Right lobe of liver (tissue), 6 donors: ENCODE data around the gene KCMF1. TPM values are rescaled to one million over a fixed set of nuclear protein-coding genes. Genes with fewer than 3 reads are reported as not detected.

Experiments used
- ATAC-seq, 4 donors: fragments of 200-7000 bp; cut with Tn5 transposase; one replicate each; pipeline ENCODE4 v1.9.1; 2020; ENCODE audit warnings: mild to moderate bottlenecking in 4 of 4, moderate library complexity in 4 of 4
- DNase-seq, 3 donors: peaks; one replicate each; pipeline ENCODE4 v3.0.0-alpha.2; 2020
- H3K27ac ChIP-seq, 3 donors: fragments of 200-600 bp; one replicate each; pipeline ENCODE4 v1.8.0; 2022
- H3K27me3 ChIP-seq, 2 donors: fragments of 200-600 bp; one replicate each; pipeline ENCODE4 v1.8.0; 2022
- H3K36me3 ChIP-seq, 4 donors: fragments of 200-600 bp; sonication (generic) in 1 of 4; one replicate each; pipeline versions ENCODE4 v1.5.1 to v1.8.0; 2017 to 2022; ENCODE audit warnings: control low read depth in 1 of 4
- H3K4me1 ChIP-seq, 4 donors: fragments of 200-600 bp; sonication (generic) in 1 of 4; one replicate each; pipeline versions ENCODE4 v1.5.1 to v1.8.0; 2017 to 2022; ENCODE audit warnings: control low read depth in 1 of 4
- H3K4me3 ChIP-seq, 3 donors: fragments of 200-600 bp; one replicate each; pipeline ENCODE4 v1.8.0; 2022
- H3K9me3 ChIP-seq, 4 donors: fragments of 200-600 bp; sonication (generic) in 1 of 4; one replicate each; pipeline versions ENCODE4 v1.5.1 to v1.8.0; 2017 to 2022; ENCODE audit warnings: control low read depth in 1 of 4
- POLR2A ChIP-seq: fragments of 450-650 bp; IDR thresholded peaks from one replicate; pipeline ENCODE4 v1.6.1; 2017; ENCODE audit warnings: antibody characterized with exemption, mild to moderate bottlenecking
- WGBS: methylation state at CpG from one replicate; pipeline ENCODE4 v1.1.6; 2018; ENCODE audit warnings: low coverage, low lambda C conversion rate; ENCODE audit not compliant: insufficient coverage; ENCODE audit errors: missing lambda C conversion rate; 5-methylcytosine and 5-hydroxymethylcytosine counted together
- intact Hi-C, 2 donors: fragments of 100-400 bp; cut with DNase I; formaldehyde crosslinking; loops; one replicate each; pipeline versions ENCODE4 v1.11.2 to v1.14.1; 2022
- total RNA-seq, 6 experiments: library from RNA; depleted of rRNA in 2 of 6; stranded (reverse); fragments of >200 nt in 2 of 6; fragmentation: NEBNext Ultra II Directional in 3 of 6; extraction: Animal tissue kit (Norgen Biotek cat#: 25700) in 3 of 6; gene quantifications; one replicate each; pipeline versions ENCODE4 v1.1.0 to v1.2.4, GENCODE V29; 2016 to 2023
- TF ChIP-seq, protein P1 (sequence below), 4 donors: fragments of 200-600 bp in 3 of 4; fragments of 450-650 bp in 1 of 4; IDR thresholded peaks; one replicate each; pipeline versions ENCODE4 v1.5.1 to v1.8.0; 2016 to 2022; ENCODE audit warnings: antibody characterized with exemption in 4 of 4, mild to moderate bottlenecking in 2 of 4
- donor health status: DM: no; HTN: yes; CAD: no.
- donor health status: DM: no; HTN: no; CAD: no.
- donor health status: DM: no; HTN: no; CAD: no.
- donor health status: DM: no; HTN: yes; CAD: no.
- donor health status: DM: no; HTN: yes; CAD: no.

Gene KCMF1
- total RNA-seq, 6 experiments from 2014 or later: 28.6 to 45.3 (median 35.4) TPM

DNA sequence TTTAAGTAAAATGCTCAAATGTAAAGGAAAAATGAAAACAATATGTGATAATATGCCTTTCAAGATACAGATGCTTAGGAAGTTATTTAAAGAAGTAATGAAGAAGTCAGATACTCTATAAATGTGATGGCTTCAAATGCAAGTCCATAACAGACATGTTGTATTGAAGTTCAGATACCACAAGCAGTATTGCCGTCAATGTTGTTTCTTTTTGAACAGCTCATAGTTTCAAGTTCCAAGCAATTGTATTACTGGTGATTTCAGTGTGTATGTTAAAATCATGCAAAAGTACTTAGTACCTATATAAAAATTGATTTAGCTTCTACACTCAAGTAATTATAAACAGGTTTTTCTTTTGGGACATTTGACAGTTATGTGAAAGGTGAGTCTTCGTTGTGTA lies 24.9 kb downstream of the KCMF1 start:
- intact Hi-C loops: no loop called here
- H3K27ac ChIP-seq: no peak overlapping the region
- no peaks in the 10 kb centered on the region for H3K36me3 ChIP-seq
- H3K27me3 ChIP-seq: no peaks in the 10 kb centered on the region
- WGBS: 80% methylated on average over 2 of the region's 2 CpGs
- no peaks in the 10 kb centered on the region for H3K9me3 ChIP-seq
- H3K4me1 ChIP-seq: peaks cover 0 to 15% (median 0%) of the 10 kb centered on the region in 4 donors
- TF ChIP-seq, protein P1, sequence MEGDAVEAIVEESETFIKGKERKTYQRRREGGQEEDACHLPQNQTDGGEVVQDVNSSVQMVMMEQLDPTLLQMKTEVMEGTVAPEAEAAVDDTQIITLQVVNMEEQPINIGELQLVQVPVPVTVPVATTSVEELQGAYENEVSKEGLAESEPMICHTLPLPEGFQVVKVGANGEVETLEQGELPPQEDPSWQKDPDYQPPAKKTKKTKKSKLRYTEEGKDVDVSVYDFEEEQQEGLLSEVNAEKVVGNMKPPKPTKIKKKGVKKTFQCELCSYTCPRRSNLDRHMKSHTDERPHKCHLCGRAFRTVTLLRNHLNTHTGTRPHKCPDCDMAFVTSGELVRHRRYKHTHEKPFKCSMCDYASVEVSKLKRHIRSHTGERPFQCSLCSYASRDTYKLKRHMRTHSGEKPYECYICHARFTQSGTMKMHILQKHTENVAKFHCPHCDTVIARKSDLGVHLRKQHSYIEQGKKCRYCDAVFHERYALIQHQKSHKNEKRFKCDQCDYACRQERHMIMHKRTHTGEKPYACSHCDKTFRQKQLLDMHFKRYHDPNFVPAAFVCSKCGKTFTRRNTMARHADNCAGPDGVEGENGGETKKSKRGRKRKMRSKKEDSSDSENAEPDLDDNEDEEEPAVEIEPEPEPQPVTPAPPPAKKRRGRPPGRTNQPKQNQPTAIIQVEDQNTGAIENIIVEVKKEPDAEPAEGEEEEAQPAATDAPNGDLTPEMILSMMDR (IDR thresholded peaks at IDR 0.05): no peak
- no peak for TF ChIP-seq POLR2A
- no peak for ATAC-seq
- no peak for DNase-seq
- no peak overlapping the region for H3K4me3 ChIP-seq

DNA sequence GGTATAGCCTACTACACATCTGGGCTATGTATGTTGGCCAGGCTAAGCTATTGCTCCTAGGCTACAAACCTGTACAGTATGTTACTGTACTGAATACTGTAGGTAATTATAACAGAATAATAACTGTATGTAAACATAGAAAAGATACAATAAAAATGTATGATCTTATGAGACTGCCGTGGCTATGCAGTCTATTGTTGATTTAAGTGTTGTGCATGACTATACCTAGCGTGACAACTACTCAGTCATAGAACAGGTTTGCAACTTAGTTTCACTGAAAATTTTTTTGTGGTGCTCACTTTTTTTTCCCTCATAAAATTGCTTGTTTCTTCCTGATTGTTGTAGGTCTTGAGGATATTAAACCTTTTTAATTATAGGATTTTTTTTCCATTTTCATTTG lies 25.9 kb downstream of the KCMF1 start:
- intact Hi-C loops: no loop called here

DNA sequence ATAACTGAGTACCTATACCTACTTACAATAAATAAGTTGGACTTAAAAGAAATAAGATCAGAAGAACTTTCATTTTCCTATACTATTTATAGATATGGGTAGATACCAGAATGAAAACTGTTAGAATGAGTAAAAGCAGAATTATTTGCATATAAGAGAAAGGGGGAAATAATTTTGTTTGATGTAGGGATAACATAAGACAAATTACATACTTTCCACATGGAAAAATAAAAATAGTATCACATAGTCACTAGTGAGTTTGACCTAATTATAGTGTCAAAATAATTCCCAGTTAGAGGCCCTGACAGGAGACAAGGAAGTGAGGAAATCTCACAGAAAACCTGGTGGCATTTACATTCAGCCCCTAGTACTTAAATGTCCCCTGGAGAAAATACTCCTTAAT lies 28.6 kb downstream of the KCMF1 start:
- no peaks in the 10 kb centered on the region for H3K9me3 ChIP-seq
- no peak overlapping the region for H3K27ac ChIP-seq
- H3K27me3 ChIP-seq: no peaks in the 10 kb centered on the region
- intact Hi-C loops: no loop called here
- H3K4me1 ChIP-seq: no peaks in the 10 kb centered on the region
- no peaks in the 10 kb centered on the region for H3K36me3 ChIP-seq
- no peak for DNase-seq
- H3K4me3 ChIP-seq: no peak overlapping the region
- no peak for ATAC-seq
- no peak for TF ChIP-seq POLR2A
- TF ChIP-seq, protein P1 (IDR thresholded peaks at IDR 0.05): no peak

More for the DNA sequence above, 25.9 kb downstream of the KCMF1 start:
- Histone ChIP-seq H3K36me3 (no peaks in the 10 kb centered on the region), H3K4me1 (peaks cover 0 to 5% (median 0%) of the 10 kb centered on the region in 4 donors), H3K27me3 (no peaks in the 10 kb centered on the region), H3K9me3 (no peaks in the 10 kb centered on the region), H3K27ac (no peak overlapping the region), H3K4me3 (no peak overlapping the region)
- TF ChIP-seq POLR2A: no peak
- TF ChIP-seq, protein P1 (IDR thresholded peaks at IDR 0.05): no peak
- ATAC-seq (no peak), DNase-seq (no peak)
- 100% methylated on average over 2 of the region's 2 CpGs for WGBS

DNA sequence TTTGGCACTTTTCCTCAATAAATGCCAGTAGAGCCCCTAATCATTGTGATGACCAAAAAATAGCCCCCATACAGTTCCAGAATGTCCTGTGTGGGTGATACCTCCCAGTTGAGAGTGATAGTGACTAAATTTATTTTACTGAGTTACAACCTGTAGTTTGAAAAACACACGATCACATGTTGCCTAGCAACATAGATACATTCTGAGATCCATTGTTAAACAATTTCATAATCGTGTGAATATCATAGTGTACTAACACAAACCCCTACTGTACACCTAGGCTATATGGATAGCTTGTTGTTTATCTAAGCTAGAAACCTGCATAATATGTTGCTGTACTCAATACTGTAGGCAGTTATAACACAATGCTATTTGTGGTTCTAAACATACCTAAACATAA lies 30.6 kb downstream of the KCMF1 start:
- TF ChIP-seq, protein P1 (IDR thresholded peaks at IDR 0.05): no peak
- no peak for TF ChIP-seq POLR2A
- H3K4me1 ChIP-seq: no peaks in the 10 kb centered on the region

DNA sequence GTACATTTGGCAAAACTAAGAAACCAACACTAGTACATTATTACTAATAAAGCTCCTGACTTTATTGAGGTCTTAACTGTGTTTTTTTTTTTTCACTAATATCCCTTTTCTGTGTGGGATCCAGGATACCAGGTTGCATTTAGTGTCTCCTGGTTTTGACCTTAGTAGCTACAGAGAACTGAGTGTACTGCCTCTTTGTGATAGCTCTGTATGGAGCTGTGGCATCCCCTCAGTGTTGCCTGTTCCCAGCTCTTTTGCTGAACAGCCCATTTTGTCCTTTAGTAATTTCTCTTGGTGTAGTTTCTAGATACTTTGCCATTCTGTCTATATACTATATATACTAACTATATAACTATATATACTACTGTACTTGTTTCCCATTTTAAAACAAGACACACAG lies 31.6 kb downstream of the KCMF1 start:
- intact Hi-C loops: no loop called here
- no peak overlapping the region for H3K27ac ChIP-seq
- TF ChIP-seq, protein P1 (IDR thresholded peaks at IDR 0.05): no peak
- no peak for TF ChIP-seq POLR2A
- no peaks in the 10 kb centered on the region for H3K9me3 ChIP-seq
- H3K4me1 ChIP-seq: no peaks in the 10 kb centered on the region
- no peak for DNase-seq
- no peaks in the 10 kb centered on the region for H3K27me3 ChIP-seq
- no peak overlapping the region for H3K4me3 ChIP-seq
- H3K36me3 ChIP-seq: peaks cover 0 to 4% (median 0%) of the 10 kb centered on the region in 4 donors
- no peak for ATAC-seq

More for the DNA sequence above, 30.6 kb downstream of the KCMF1 start:
- WGBS: 48% methylated on average over 2 of the region's 2 CpGs
- Histone ChIP-seq H3K27ac (no peak overlapping the region), H3K36me3 (no peaks in the 10 kb centered on the region), H3K4me3 (no peak overlapping the region), H3K9me3 (no peaks in the 10 kb centered on the region), H3K27me3 (no peaks in the 10 kb centered on the region)
- intact Hi-C loops: no loop called here
- DNase-seq (no peak), ATAC-seq (no peak)
